GM23338 (cell line): Measurements from ENCODE around the gene ITIH3. TPM values are rescaled to one million over a fixed set of nuclear protein-coding genes. Genes with fewer than 3 reads are reported as not detected.

Experiments used
- ATAC-seq: fragments of 200-7000 bp; cut with Tn5 transposase; 3 replicates; pipeline ENCODE4 v1.9.1; 2020
- DNase-seq: peaks from one replicate; pipeline ENCODE4 v3.0.0-alpha.2; 2015; ENCODE audit warnings: low spot score
- H2AFZ ChIP-seq: fragments of 200-600 bp; sonication (generic); 2 replicates; pipeline ENCODE4 v1.8.0; 2016; ENCODE audit warnings: antibody characterized with exemption, mild to moderate bottlenecking, moderate library complexity
- H3F3A ChIP-seq: fragments of 200-600 bp; sonication (generic); replicated peaks from 2 replicates; pipeline ENCODE4 v1.8.0; 2017; ENCODE audit warnings: antibody characterized with exemption, mixed run types, low read depth
- H3K27ac ChIP-seq: fragments of 200-600 bp; sonication (generic); 2 replicates; pipeline ENCODE4 v1.6.1; 2016; ENCODE audit warnings: low read depth
- H3K27me3 ChIP-seq: fragments of 200-600 bp; sonication (generic); 2 replicates; pipeline ENCODE4 v1.8.0; 2016; ENCODE audit warnings: mild to moderate bottlenecking, mixed run types, moderate library complexity; ENCODE audit not compliant: insufficient read depth
- H3K36me3 ChIP-seq: fragments of 200-600 bp; sonication (generic); 2 replicates; pipeline ENCODE4 v1.8.0; 2016; ENCODE audit warnings: mild to moderate bottlenecking; ENCODE audit not compliant: insufficient read depth
- H3K4me1 ChIP-seq: fragments of 200-600 bp; sonication (generic); 2 replicates; pipeline ENCODE4 v1.8.0; 2016; ENCODE audit warnings: mild to moderate bottlenecking, moderate library complexity; ENCODE audit not compliant: insufficient read depth
- H3K4me2 ChIP-seq: fragments of 200-600 bp; sonication (generic); 2 replicates; pipeline ENCODE4 v1.7.1; 2017; ENCODE audit warnings: mixed run types
- H3K4me3 ChIP-seq: fragments of 200-600 bp; sonication (generic); 2 replicates; pipeline ENCODE4 v1.6.1; 2016; ENCODE audit warnings: mixed run types
- H3K79me2 ChIP-seq: fragments of 200-600 bp; sonication (generic); replicated peaks from 2 replicates; pipeline ENCODE4 v1.8.0; 2017; ENCODE audit warnings: mild to moderate bottlenecking; ENCODE audit not compliant: insufficient read depth
- H3K9me2 ChIP-seq: fragments of 200-600 bp; sonication (generic); 2 replicates; pipeline ENCODE4 v1.8.0; 2017; ENCODE audit not compliant: insufficient read depth
- H4K20me1 ChIP-seq: fragments of 200-600 bp; sonication (generic); replicated peaks from 2 replicates; pipeline ENCODE4 v1.8.0; 2017; ENCODE audit warnings: mild to moderate bottlenecking; ENCODE audit not compliant: insufficient read depth
- H3K27ac Mint-ChIP-seq: 2 replicates; pipeline ENCODE4 v1.8.0; 2020; ENCODE audit warnings: inconsistent platforms, mild to moderate bottlenecking, moderate library complexity, mixed read lengths
- H3K27me3 Mint-ChIP-seq: 3 replicates; pipeline ENCODE4 v1.8.0; 2022; ENCODE audit warnings: low read depth, mild to moderate bottlenecking, moderate library complexity, mixed read lengths, inconsistent platforms; ENCODE audit not compliant: insufficient read depth, poor library complexity
- H3K36me3 Mint-ChIP-seq: 3 replicates; pipeline ENCODE4 v1.8.0; 2021; ENCODE audit warnings: low read depth, mild to moderate bottlenecking, inconsistent platforms, moderate library complexity, mixed read lengths
- H3K4me1 Mint-ChIP-seq: 3 replicates; pipeline ENCODE4 v1.8.0; 2020; ENCODE audit warnings: mild to moderate bottlenecking, inconsistent platforms, mixed read lengths
- H3K4me3 Mint-ChIP-seq: 3 replicates; pipeline ENCODE4 v1.8.0; 2021; ENCODE audit warnings: moderate library complexity, mild to moderate bottlenecking, inconsistent platforms, mixed read lengths
- H3K9me3 Mint-ChIP-seq: 3 replicates; pipeline ENCODE4 v1.8.0; 2020; ENCODE audit warnings: moderate library complexity, mild to moderate bottlenecking, inconsistent platforms, mixed read lengths
- CTCF ChIP-seq, 2 experiments: fragments of 200-600 bp in 1 of 2; sonication (generic) in 1 of 2; conservative IDR thresholded peaks; 2 replicates each; pipeline versions ENCODE4 v1.5.1 to v1.6.1; 2016 to 2017; ENCODE audit warnings: antibody characterized with exemption in 2 of 2, low read depth in 2 of 2, mild to moderate bottlenecking in 2 of 2, moderate library complexity in 1 of 2
- JUNB ChIP-seq: IDR thresholded peaks from one replicate; pipeline ENCODE4 v1.6.1; 2016; ENCODE audit warnings: antibody characterized with exemption; ENCODE audit not compliant: unreplicated experiment
- REST ChIP-seq: IDR thresholded peaks from one replicate; pipeline ENCODE4 v1.6.1; 2018; ENCODE audit warnings: antibody characterized with exemption; ENCODE audit not compliant: unreplicated experiment
- ZNF114 ChIP-seq: fragments of 250-450 bp; sonication (Bioruptor Pico); IDR thresholded peaks from 2 replicates; pipeline ENCODE4 v1.5.0; 2020; ENCODE audit warnings: mild to moderate bottlenecking, moderate library complexity
- polyA plus RNA-seq: library from polyadenylated mRNA; unstranded; fragments of >200 nt; fragmentation: Nextera tagmentation; extraction: Ambion mirVana; gene quantifications from 2 replicates; pipeline ENCODE4 v1.2.1, GENCODE V29; 2016
- total RNA-seq: library from RNA; depleted of rRNA; stranded (reverse); fragments of >200 nt; shearing (Covaris generic); gene quantifications from 2 replicates; pipeline ENCODE4 v1.2.3, GENCODE V29; 2014

ITIH3 gene
- total and polyA plus RNA-seq, 2 experiments from 2014 or later: not detected

GRCh38 chr3:52798376-52798977 is 3.9 kb downstream of the ITIH3 start:
- no peaks in the 10 kb centered on the region for H3K79me2 ChIP-seq
- H3K36me3 ChIP-seq: no peaks in the 10 kb centered on the region
- no peaks in the 10 kb centered on the region for H3F3A ChIP-seq
- H3K27me3 Mint-ChIP-seq: peaks cover 14% of the 10 kb centered on the region
- H3K4me1 Mint-ChIP-seq: no peaks in the 10 kb centered on the region
- TF ChIP-seq JUNB (no peak), REST (no peak)
- H3K36me3 Mint-ChIP-seq: no peaks in the 10 kb centered on the region
- no peaks in the 10 kb centered on the region for H3K4me1 ChIP-seq
- no peak overlapping the region for H3K4me3 ChIP-seq
- no peaks in the 10 kb centered on the region for H4K20me1 ChIP-seq
- no peak overlapping the region for H3K4me3 Mint-ChIP-seq
- ATAC-seq (no peak), DNase-seq (no peak)
- H3K27ac Mint-ChIP-seq: no peak overlapping the region
- H3K27ac ChIP-seq: no peak overlapping the region
- no peaks in the 10 kb centered on the region for H3K27me3 ChIP-seq
- no peaks in the 10 kb centered on the region for H3K9me2 ChIP-seq
- no peaks in the 10 kb centered on the region for H3K9me3 Mint-ChIP-seq
- H3K4me2 ChIP-seq: no peak overlapping the region
- H2AFZ ChIP-seq: peak overlapping the region; percentile 88; the same call in 1 of the 2 replicates

DNA sequence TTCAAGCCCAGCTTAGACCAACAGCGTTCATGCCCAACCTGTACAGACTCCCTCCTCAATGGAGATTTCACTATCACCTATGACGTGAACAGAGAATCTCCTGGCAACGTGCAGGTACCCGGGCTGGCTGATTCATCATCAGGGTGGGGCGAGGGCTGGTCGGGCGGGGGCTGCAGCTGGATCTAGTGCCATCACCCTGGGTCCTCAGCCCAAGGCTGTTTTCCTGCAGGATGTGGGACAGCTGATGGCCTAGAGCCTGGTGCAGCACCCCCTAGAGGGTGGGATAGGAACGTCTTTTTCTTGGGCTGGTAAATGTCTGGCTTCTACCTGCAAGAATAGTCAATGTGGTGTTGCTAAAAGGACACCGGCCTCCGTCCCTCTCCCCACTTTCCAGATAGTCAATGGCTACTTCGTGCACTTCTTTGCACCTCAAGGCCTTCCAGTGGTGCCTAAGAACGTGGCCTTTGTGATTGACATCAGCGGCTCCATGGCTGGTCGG is 4.4 kb downstream of the ITIH3 start:
- peaks cover 13% of the 10 kb centered on the region for H3K27me3 Mint-ChIP-seq
- no peak overlapping the region for H3K4me3 ChIP-seq
- H3K4me1 Mint-ChIP-seq: no peaks in the 10 kb centered on the region
- peak; percentile 82 for DNase-seq
- no peak overlapping the region for H3K27ac ChIP-seq
- no peaks in the 10 kb centered on the region for H3K36me3 ChIP-seq
- H3K4me1 ChIP-seq: no peaks in the 10 kb centered on the region
- H4K20me1 ChIP-seq: no peaks in the 10 kb centered on the region
- H2AFZ ChIP-seq: peak overlapping the region; percentile 91
- TF ChIP-seq CTCF (conservative IDR thresholded peaks at IDR 0.05; ENCODE audit: low read depth in 2 of 2): peak; percentile 77 to 84
- no peak for TF ChIP-seq ZNF114 (CRISPR knock-in tag)
- H3K27me3 ChIP-seq: no peaks in the 10 kb centered on the region
- no peaks in the 10 kb centered on the region for H3K9me3 Mint-ChIP-seq
- H3F3A ChIP-seq: no peaks in the 10 kb centered on the region
- no peak overlapping the region for H3K4me2 ChIP-seq
- ATAC-seq: peak; percentile 95
- no peaks in the 10 kb centered on the region for H3K36me3 Mint-ChIP-seq
- no peaks in the 10 kb centered on the region for H3K79me2 ChIP-seq
- H3K27ac Mint-ChIP-seq: no peak overlapping the region
- no peaks in the 10 kb centered on the region for H3K9me2 ChIP-seq
- no peak overlapping the region for H3K4me3 Mint-ChIP-seq
